MCF 10A (cell line): ENCODE results near the gene SGIP1. TPM values are rescaled to one million over a fixed set of nuclear protein-coding genes. Genes with fewer than 3 reads are reported as not detected.

Experiments
- BruUV-seq: library from RNA; stranded (reverse); fragments of 400-500 nt; replicated peaks from 2 replicates; lab custom pipeline; 2021; lab: Mats Ljungman, UMichigan
- CTCF ChIA-PET: fragments of 300-600 bp; sonication (Branson Sonifier 250); formaldehyde crosslinking; extraction: SDS; loops from one replicate; lab custom pipeline; 2021; ENCODE audit warnings: antibody characterized with exemption, inconsistent platforms; lab: Yijun Ruan, JAX
- POLR2A ChIA-PET: fragments of 300-600, 350-650 bp; sonication (Branson Sonifier 250); formaldehyde crosslinking; extraction: SDS; loops from one replicate; lab custom pipeline; 2020; ENCODE audit warnings: antibody characterized with exemption, inconsistent platforms; lab: Yijun Ruan, JAX
- DNase-seq: peaks from one replicate; pipeline ENCODE4 v3.0.0-alpha.2; 2018; ENCODE audit not compliant: unreplicated experiment
- H3K27ac Mint-ChIP-seq: one replicate; pipeline ENCODE4 v1.8.0; 2022; ENCODE audit warnings: mild to moderate bottlenecking, low read depth, mixed read lengths; ENCODE audit not compliant: unreplicated experiment
- H3K27me3 Mint-ChIP-seq: one replicate; pipeline ENCODE4 v1.8.0; 2022; ENCODE audit warnings: mixed read lengths; ENCODE audit not compliant: insufficient read depth, unreplicated experiment
- H3K36me3 Mint-ChIP-seq: one replicate; pipeline ENCODE4 v1.8.0; 2022; ENCODE audit warnings: mild to moderate bottlenecking, moderate library complexity, mixed read lengths; ENCODE audit not compliant: insufficient read depth, unreplicated experiment
- H3K4me1 Mint-ChIP-seq: one replicate; pipeline ENCODE4 v1.8.0; 2022; ENCODE audit warnings: mixed read lengths; ENCODE audit not compliant: insufficient read depth, unreplicated experiment
- H3K4me3 Mint-ChIP-seq: one replicate; pipeline ENCODE4 v1.8.0; 2022; ENCODE audit warnings: mild to moderate bottlenecking, moderate library complexity, mixed read lengths; ENCODE audit not compliant: unreplicated experiment
- H3K9me3 Mint-ChIP-seq: one replicate; pipeline ENCODE4 v1.8.0; 2022; ENCODE audit warnings: mixed read lengths; ENCODE audit not compliant: unreplicated experiment
- CTCF ChIP-seq: fragments of 200-600 bp; IDR thresholded peaks from one replicate; pipeline ENCODE4 v1.8.0; 2022; ENCODE audit warnings: antibody characterized with exemption, mild to moderate bottlenecking; ENCODE audit not compliant: unreplicated experiment
- intact Hi-C: fragments of 100-400 bp; cut with micrococcal nuclease; formaldehyde crosslinking; loops from 2 replicates; pipeline ENCODE4 v1.14.1; 2022
- total RNA-seq: library from RNA; stranded (reverse); gene quantifications from 2 replicates; pipeline ENCODE4 v1.2.3, GENCODE V29; 2022

SGIP1 gene
- total RNA-seq, 1 experiment from 2014 or later = not detected

- H3K4me3 Mint-ChIP-seq = no peak overlapping the region
- H3K36me3 Mint-ChIP-seq = peaks cover 5% of the 10 kb centered on the region
- CTCF ChIA-PET = no interaction called here
- no peak overlapping the region for H3K27ac Mint-ChIP-seq
- H3K4me1 Mint-ChIP-seq = no peaks in the 10 kb centered on the region
- no TSS peak for BruUV-seq
- DNase-seq = no peak
- no peaks in the 10 kb centered on the region for H3K27me3 Mint-ChIP-seq
- H3K9me3 Mint-ChIP-seq = no peaks in the 10 kb centered on the region
- POLR2A ChIA-PET = interaction anchor here (0.6 to 1.1 kb wide), 3 partner anchors 23 to 441 kb away, joined by 3 read pairs; no protein-coding TSS in a partner anchor
- intact Hi-C loops = no loop called here
- TF ChIP-seq CTCF = no peak
These were observed 236.7 kb downstream of the SGIP1 start for GRCh38 chr1:66770694-66771093.

- Mint-ChIP-seq H3K27ac (no peak overlapping the region), H3K4me3 (no peak overlapping the region), H3K9me3 (no peaks in the 10 kb centered on the region), H3K27me3 (no peaks in the 10 kb centered on the region), H3K36me3 (no peaks in the 10 kb centered on the region), H3K4me1 (no peaks in the 10 kb centered on the region)
- BruUV-seq = no TSS peak
- intact Hi-C loops = no loop called here
- TF ChIP-seq CTCF = no peak
- POLR2A ChIA-PET = no interaction called here
- DNase-seq = no peak
- CTCF ChIA-PET = no interaction called here
These were observed 239.3 kb downstream of the SGIP1 start for GRCh38 chr1:66773227-66773626.

- no peak for DNase-seq
- Mint-ChIP-seq H3K4me3 (no peak overlapping the region), H3K27ac (no peak overlapping the region), H3K36me3 (no peaks in the 10 kb centered on the region), H3K9me3 (no peaks in the 10 kb centered on the region), H3K4me1 (no peaks in the 10 kb centered on the region), H3K27me3 (peaks cover 6% of the 10 kb centered on the region)
- ChIA-PET CTCF (no interaction called here), POLR2A (interaction anchor here (0.5 kb wide), 1 partner anchor 1131 kb away, joined by 3 read pairs; no protein-coding TSS in a partner anchor)
- no peak for TF ChIP-seq CTCF
- intact Hi-C loops = no loop called here
- no TSS peak for BruUV-seq
These were observed 240.5 kb downstream of the SGIP1 start for GRCh38 chr1:66774438-66774837.

DNA sequence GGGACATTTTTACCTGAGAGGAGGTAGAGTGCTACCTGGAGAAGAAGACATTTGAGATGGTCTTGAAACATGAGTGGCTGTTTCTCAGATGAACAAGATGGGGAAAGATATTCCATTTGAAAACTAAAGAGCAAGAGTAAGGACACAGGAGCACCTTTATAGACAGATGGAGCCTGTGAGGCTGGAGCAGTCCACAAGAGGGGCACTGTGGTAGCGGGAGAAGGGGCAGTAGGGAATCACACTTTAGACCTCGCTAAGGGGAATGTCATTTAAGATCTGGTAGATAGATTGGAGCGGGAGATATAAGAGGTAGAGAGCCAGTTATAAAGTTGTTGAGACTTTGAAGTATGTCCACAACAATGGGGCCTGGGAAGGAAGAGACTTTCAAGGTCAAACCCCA is 241.7 kb downstream of the SGIP1 start:
- ChIA-PET POLR2A (no interaction called here), CTCF (interaction anchor here (0.5 kb wide), 1 partner anchor 480 kb away, joined by 3 read pairs; no protein-coding TSS in a partner anchor)
- intact Hi-C loops = no loop called here
- DNase-seq = no peak
- no peak overlapping the region for H3K4me3 Mint-ChIP-seq
- no peak for TF ChIP-seq CTCF
- H3K27ac Mint-ChIP-seq = no peak overlapping the region
- BruUV-seq = no TSS peak
- H3K9me3 Mint-ChIP-seq = no peaks in the 10 kb centered on the region
- peaks cover 7% of the 10 kb centered on the region for H3K27me3 Mint-ChIP-seq
- no peaks in the 10 kb centered on the region for H3K36me3 Mint-ChIP-seq
- no peaks in the 10 kb centered on the region for H3K4me1 Mint-ChIP-seq
